Omental fat pad (tissue), 4 donors: ENCODE results near the gene OR7D2. TPM values are rescaled to one million over a fixed set of nuclear protein-coding genes. Genes with fewer than 3 reads are reported as not detected.

Experiments used
- ATAC-seq: fragments of 150-250 bp; one replicate; pipeline ENCODE4 v1.9.1; 2016; ENCODE audit warnings: mild to moderate bottlenecking, moderate library complexity; ENCODE audit not compliant: low FRiP score
- DNase-seq: peaks from one replicate; pipeline ENCODE4 v3.0.0-alpha.2; 2019; ENCODE audit warnings: low spot score
- CTCF ChIP-seq, 3 donors: fragments of 450-650 bp; IDR thresholded peaks; one replicate each; pipeline ENCODE4 v1.5.1; 2016 to 2017; ENCODE audit warnings: antibody characterized with exemption in 3 of 3, mild to moderate bottlenecking in 3 of 3, moderate library complexity in 2 of 3
- total RNA-seq, 4 donors: library from RNA; depleted of rRNA; stranded (reverse); fragments of >200 nt; gene quantifications; one replicate each; pipeline ENCODE4 v1.1.0, GENCODE V29; 2016

The OR7D2 gene
- total RNA-seq, 4 donors from 2014 or later, result not detected

- DNase-seq (no peak), ATAC-seq (no peak)
- no peak for TF ChIP-seq CTCF (IDR thresholded peaks at IDR 0.05)
These were observed 30.1 kb upstream of the OR7D2 start for GRCh38 chr19:9148697-9149096.

GRCh38 chr19:9149997-9150396, 28.8 kb upstream of the OR7D2 start:
- no peak for TF ChIP-seq CTCF (IDR thresholded peaks at IDR 0.05)
- ATAC-seq, result no peak
- no peak for DNase-seq

GRCh38 chr19:9150650-9151049, 28.1 kb upstream of the OR7D2 start:
- DNase-seq, result no peak
- no peak for ATAC-seq
- no peak for TF ChIP-seq CTCF (IDR thresholded peaks at IDR 0.05)

- TF ChIP-seq CTCF (IDR thresholded peaks at IDR 0.05), result no peak
- no peak for ATAC-seq
These were observed 27.4 kb upstream of the OR7D2 start for GRCh38 chr19:9151367-9151766.

GRCh38 chr19:9155591-9155990, 23.2 kb upstream of the OR7D2 start:
- no peak for ATAC-seq
- no peak for TF ChIP-seq CTCF (IDR thresholded peaks at IDR 0.05)
- no peak for DNase-seq

More at GRCh38 chr19:9151367-9151766, 27.4 kb upstream of the OR7D2 start:
- DNase-seq, result no peak

GRCh38 chr19:9156304-9156703, 22.5 kb upstream of the OR7D2 start:
- no peak for TF ChIP-seq CTCF (IDR thresholded peaks at IDR 0.05)
- DNase-seq (no peak), ATAC-seq (no peak)

- TF ChIP-seq CTCF (IDR thresholded peaks at IDR 0.05), result no peak
These were observed 18.9 kb upstream of the OR7D2 start for GRCh38 chr19:9159891-9160290.

More at GRCh38 chr19:9159891-9160290, 18.9 kb upstream of the OR7D2 start:
- no peak for ATAC-seq
- no peak for DNase-seq
